WTC11 (cell line): Measurements from ENCODE around the gene TRIM49C. TPM values are rescaled to one million over a fixed set of nuclear protein-coding genes. Genes with fewer than 3 reads are reported as not detected.
"Not testable (repeated sequence)": the region's sequence is repeated elsewhere in the genome, so short reads cannot be mapped to it uniquely, and the experiment has no call there.

ENCODE experiments used
- ATAC-seq: fragments of 200-7000 bp; cut with Tn5 transposase; 2 replicates; pipeline ENCODE4 v1.10.0; 2021; ENCODE audit warnings: mild to moderate bottlenecking, moderate library complexity
- Bru-seq: library from RNA; stranded (reverse); fragments of 400-500 nt; gene quantifications from one replicate; lab custom pipeline; 2021; lab: Mats Ljungman, UMichigan
- CTCF ChIA-PET: fragments of 300-600 bp; sonication (Branson Sonifier 250); formaldehyde crosslinking; loops from one replicate; lab custom pipeline; 2021; ENCODE audit warnings: antibody characterized with exemption; lab: Charles Lee
- POLR2A ChIA-PET: fragments of 350-600 bp; sonication (Branson Sonifier 250); formaldehyde crosslinking; loops from one replicate; lab custom pipeline; 2021; ENCODE audit warnings: antibody characterized with exemption; lab: Charles Lee
- DNase-seq: peaks from one replicate; pipeline ENCODE4 v3.0.0; 2021; ENCODE audit warnings: low spot score
- H3K27ac Mint-ChIP-seq: 2 replicates; pipeline ENCODE4 v1.8.0; 2021; ENCODE audit warnings: mixed read lengths
- H3K27me3 Mint-ChIP-seq: 2 replicates; pipeline ENCODE4 v1.8.0; 2021; ENCODE audit warnings: low read depth, mild to moderate bottlenecking, moderate library complexity, mixed read lengths
- H3K36me3 Mint-ChIP-seq: 2 replicates; pipeline ENCODE4 v1.8.0; 2021; ENCODE audit warnings: mixed read lengths
- H3K4me1 Mint-ChIP-seq: 2 replicates; pipeline ENCODE4 v1.8.0; 2022; ENCODE audit warnings: mixed read lengths
- H3K4me3 Mint-ChIP-seq: 2 replicates; pipeline ENCODE4 v1.8.0; 2021; ENCODE audit warnings: mild to moderate bottlenecking, moderate library complexity, mixed read lengths
- H3K9me3 Mint-ChIP-seq: 2 replicates; pipeline ENCODE4 v1.8.0; 2021; ENCODE audit warnings: mixed read lengths
- long read RNA-seq, 3 experiments: library from RNA in 1 of 3; library from capped mRNA in 1 of 3; library from polyadenylated mRNA in 1 of 3; unstranded in 2 of 3; stranded (forward) in 1 of 3; transcript quantifications; one replicate each; pipeline ENCODE4 v2.0.0, GENCODE V29; 2021
- total RNA-seq: library from RNA; stranded (reverse); gene quantifications from 3 replicates; pipeline ENCODE4 v1.2.3, GENCODE V29; 2021

TRIM49C gene
- not detected in 3 replicates for total RNA-seq
- not detected for Bru-seq, nascent RNA
- long read RNA-seq, experiment 1: 0 reads
- long read RNA-seq, experiment 2: 0 reads
- long read RNA-seq, experiment 3: 0 reads

- POLR2A ChIA-PET, H3K36me3 Mint-ChIP-seq, CTCF ChIA-PET, H3K4me1 Mint-ChIP-seq, H3K4me3 Mint-ChIP-seq, H3K27me3 Mint-ChIP-seq, H3K9me3 Mint-ChIP-seq, H3K27ac Mint-ChIP-seq, DNase-seq, ATAC-seq: not testable (repeated sequence)
Observed at GRCh38 chr11:90030806-90031205, at the start of gene TRIM49C. TSS of gene TRIM49C (plus strand) at chr11:90031106. CDS start at chr11:90035212, 4,106 bp downstream.

DNA sequence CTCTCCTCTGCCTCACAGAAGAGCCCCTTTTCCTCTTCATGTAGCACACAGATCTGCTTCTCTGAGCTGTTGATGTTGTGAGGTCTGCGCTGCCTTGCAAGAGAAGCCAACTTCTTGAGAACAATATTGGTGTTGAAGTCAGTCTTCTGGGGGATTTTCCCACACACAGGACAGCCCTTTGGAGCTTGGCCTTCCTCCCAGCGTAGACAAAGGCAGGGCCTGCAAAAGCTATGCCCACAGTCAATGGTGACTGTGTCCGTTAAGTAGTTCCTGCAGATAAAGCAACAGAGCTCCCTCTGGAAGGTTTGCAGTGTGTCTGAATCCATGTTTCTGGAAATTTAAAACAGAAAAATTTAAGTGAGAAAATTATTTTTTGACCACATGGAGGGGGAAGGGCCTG is 6.7 kb upstream of the TRIM49C start:
- DNase-seq, H3K9me3 Mint-ChIP-seq, H3K27me3 Mint-ChIP-seq, ATAC-seq, H3K4me1 Mint-ChIP-seq, H3K4me3 Mint-ChIP-seq, H3K36me3 Mint-ChIP-seq, POLR2A ChIA-PET, H3K27ac Mint-ChIP-seq, CTCF ChIA-PET: not testable (repeated sequence)

DNA sequence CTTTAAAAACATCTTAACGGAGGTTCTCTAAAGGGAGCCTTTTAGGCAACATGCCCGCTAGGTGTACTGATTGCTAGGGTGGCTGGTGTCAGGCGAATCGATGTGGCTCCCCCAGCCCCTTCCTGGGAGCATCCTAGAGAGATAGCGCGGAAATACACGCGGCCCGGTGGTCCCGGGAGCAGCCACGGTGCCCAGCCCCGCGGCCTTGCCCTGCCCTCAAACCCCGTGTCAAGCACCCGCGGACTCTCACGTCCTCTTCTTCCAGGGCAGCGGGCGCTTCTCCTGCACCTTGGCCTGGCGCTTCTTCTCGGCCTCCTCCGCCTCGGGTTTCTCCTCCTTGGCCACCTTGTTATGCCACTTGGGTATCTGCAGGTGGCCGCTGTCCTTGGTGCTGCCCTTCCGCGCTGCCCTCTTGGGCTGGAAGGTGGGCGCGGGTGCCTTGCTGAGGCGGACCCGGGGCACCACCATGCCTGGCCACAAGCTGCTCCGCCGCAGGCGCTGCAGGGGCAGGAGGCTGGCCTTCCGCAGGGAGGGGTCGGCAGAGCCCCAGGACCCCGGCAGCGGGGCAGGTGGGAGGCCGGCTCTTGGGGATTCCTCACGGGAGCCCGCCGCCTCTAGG is 20.8 kb downstream of the TRIM49C start:
- ATAC-seq (peak; percentile 67), DNase-seq (peak; percentile 54)
- H3K27ac Mint-ChIP-seq, CTCF ChIA-PET, H3K27me3 Mint-ChIP-seq, H3K36me3 Mint-ChIP-seq, H3K4me3 Mint-ChIP-seq, POLR2A ChIA-PET, H3K4me1 Mint-ChIP-seq, H3K9me3 Mint-ChIP-seq: not testable (repeated sequence)

- H3K4me1 Mint-ChIP-seq, CTCF ChIA-PET, H3K36me3 Mint-ChIP-seq, POLR2A ChIA-PET, H3K9me3 Mint-ChIP-seq, H3K27me3 Mint-ChIP-seq, H3K27ac Mint-ChIP-seq: not testable (repeated sequence)
- peak overlapping the region; percentile 56 for H3K4me3 Mint-ChIP-seq
- peak; percentile 54 for DNase-seq
- ATAC-seq: peak; percentile 81
Observed at GRCh38 chr11:90052311-90052710, 21.4 kb downstream of the TRIM49C start.

DNA sequence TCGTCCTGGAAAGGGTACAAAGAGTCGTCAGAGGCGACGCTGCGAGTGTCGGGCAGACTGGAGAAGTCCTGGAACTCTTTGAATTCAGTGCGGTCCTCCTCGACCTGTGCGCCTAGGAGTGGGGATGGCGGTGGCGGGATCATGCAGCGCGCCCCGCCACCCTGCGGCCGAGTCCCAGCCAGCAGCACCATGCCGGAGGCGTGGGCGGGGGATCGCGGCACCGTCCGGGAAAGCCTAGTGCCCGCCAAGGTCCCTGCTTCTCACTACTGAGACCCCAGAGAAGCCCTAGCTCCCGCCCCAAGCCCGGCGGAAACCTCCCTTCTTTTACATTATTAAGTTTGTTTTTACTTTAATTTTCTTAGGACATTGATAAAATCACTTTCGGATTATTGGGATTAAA is 22.6 kb downstream of the TRIM49C start:
- CTCF ChIA-PET, H3K36me3 Mint-ChIP-seq, H3K27ac Mint-ChIP-seq, H3K27me3 Mint-ChIP-seq, H3K4me3 Mint-ChIP-seq, H3K9me3 Mint-ChIP-seq, H3K4me1 Mint-ChIP-seq, POLR2A ChIA-PET: not testable (repeated sequence)
- DNase-seq (peak; percentile 7), ATAC-seq (peak; percentile 51)

- H3K9me3 Mint-ChIP-seq, DNase-seq, H3K4me1 Mint-ChIP-seq, ATAC-seq, H3K4me3 Mint-ChIP-seq, H3K27ac Mint-ChIP-seq, H3K36me3 Mint-ChIP-seq, H3K27me3 Mint-ChIP-seq, POLR2A ChIA-PET, CTCF ChIA-PET: not testable (repeated sequence)
Observed at GRCh38 chr11:90085650-90086049, 54.7 kb downstream of the TRIM49C start, which contains the start of gene UBTFL1. TSS of gene UBTFL1 (plus strand) at chr11:90085950. CDS start at chr11:90085950, 0 bp downstream.

GRCh38 chr11:90088731-90089130 is 57.8 kb downstream of the TRIM49C start:
- H3K9me3 Mint-ChIP-seq, H3K4me1 Mint-ChIP-seq, POLR2A ChIA-PET, ATAC-seq, H3K27ac Mint-ChIP-seq, H3K4me3 Mint-ChIP-seq, CTCF ChIA-PET, DNase-seq, H3K36me3 Mint-ChIP-seq, H3K27me3 Mint-ChIP-seq: not testable (repeated sequence)

Other genes with a start within 250 kb of the TRIM49C start
- not detected in 3 replicates for gene TRIM49, start 222.5 kb upstream of the TRIM49C start, total RNA-seq
- gene TRIM64B, start 152.6 kb upstream of the TRIM49C start, total RNA-seq: not detected in 3 replicates
- not detected in 3 replicates for gene TRIM49D1, start 108.9 kb upstream of the TRIM49C start, total RNA-seq
- not detected in 3 replicates for gene TRIM49D2, start 107.0 kb upstream of the TRIM49C start, total RNA-seq
- gene TRIM64, start 65.1 kb upstream of the TRIM49C start, total RNA-seq: not detected in 3 replicates
- not detected in 3 replicates for gene UBTFL1, start 54.8 kb downstream of the TRIM49C start, total RNA-seq
- gene NAALAD2, start 103.6 kb downstream of the TRIM49C start, total RNA-seq: 3.7 to 6.0 TPM (median 5.5 TPM) in 3 replicates
- 71.8 to 83.4 TPM (median 74.0 TPM) in 3 replicates for gene CHORDC1, start 191.9 kb downstream of the TRIM49C start, total RNA-seq